ENCODE data around the gene HELT.
"Not testable (repeated sequence)": the region's sequence is repeated elsewhere in the genome, so short reads cannot be mapped to it uniquely, and the experiment has no call there.

HELT gene

GRCh38 chr4:185033950-185034349 is 15.7 kb downstream of the HELT start:
- H3K27ac ChIP-seq = no peak overlapping the region
- DNase-seq (ENCODE audit: low read depth, low spot score) = no peak

DNA sequence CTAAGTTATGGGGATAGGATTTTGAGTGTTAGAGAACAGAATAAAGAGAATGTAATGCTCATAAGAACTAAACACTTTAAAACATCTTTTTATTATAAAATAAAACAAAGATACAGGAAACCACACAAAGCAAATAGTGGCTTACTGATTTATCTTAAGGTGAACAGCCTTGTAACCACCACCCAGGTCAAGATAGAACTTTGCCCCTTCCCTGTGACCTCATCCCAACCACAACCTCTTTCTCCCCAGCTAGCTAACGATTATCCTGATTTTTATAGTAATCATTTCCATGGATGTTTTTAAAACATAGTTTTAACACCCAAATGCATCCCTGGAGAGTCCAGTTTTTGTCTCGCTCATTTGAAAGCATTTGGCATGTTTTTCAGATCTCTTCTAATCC is 17.0 kb downstream of the HELT start:
- no peak for DNase-seq (ENCODE audit: low read depth, low spot score)
- no peak overlapping the region for H3K27ac ChIP-seq

GRCh38 chr4:185036019-185036418 is 17.7 kb downstream of the HELT start:
- no peak overlapping the region for H3K27ac ChIP-seq
- no peak for DNase-seq (ENCODE audit: low read depth, low spot score)

GRCh38 chr4:185036842-185037241 is 18.6 kb downstream of the HELT start:
- no peak overlapping the region for H3K27ac ChIP-seq
- DNase-seq (ENCODE audit: low read depth, low spot score) = no peak

GRCh38 chr4:185039508-185040273 is 21.4 kb downstream of the HELT start:
- DNase-seq (ENCODE audit: low read depth, low spot score) = no peak
- H3K27ac ChIP-seq = no peak overlapping the region

DNA sequence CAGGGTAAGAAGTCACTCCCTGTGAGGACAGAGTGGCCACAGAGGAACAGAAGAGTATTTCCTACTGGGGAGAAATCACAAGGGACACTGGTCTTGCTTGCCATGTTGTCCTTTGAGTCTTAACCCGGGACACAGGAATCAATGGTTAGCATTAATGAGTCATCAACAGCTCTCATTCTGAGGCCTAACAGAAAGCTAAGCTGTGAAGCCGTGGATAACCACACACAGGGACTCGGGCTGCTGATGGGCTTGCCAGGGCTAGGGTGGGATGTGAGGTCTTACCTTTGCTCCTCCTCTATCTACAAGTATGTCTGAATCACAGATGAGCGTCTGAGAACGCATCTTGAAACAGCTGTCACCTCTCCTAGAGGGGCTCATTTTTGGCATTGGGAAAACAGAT is 22.2 kb downstream of the HELT start:
- no peak overlapping the region for H3K27ac ChIP-seq
- DNase-seq (ENCODE audit: low read depth, low spot score) = no peak

DNA sequence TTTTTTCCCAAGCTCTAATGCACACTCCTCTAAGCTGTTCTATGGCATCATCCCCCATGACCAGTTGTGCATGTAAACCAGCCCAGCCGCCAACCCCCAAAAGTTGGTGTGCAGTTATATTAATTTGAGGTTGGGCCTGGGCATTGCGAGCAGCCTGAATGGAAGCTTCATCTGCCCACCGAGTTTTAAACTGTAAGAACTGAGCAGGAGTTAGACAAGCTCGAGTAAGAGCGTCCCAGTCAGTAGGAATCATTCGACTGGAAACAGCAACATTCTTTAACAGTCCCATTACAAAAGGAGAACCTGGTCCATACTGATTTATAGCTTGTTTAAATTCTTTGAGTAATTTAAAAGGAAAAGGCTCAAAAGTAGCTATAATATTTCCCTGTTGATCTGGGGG is 32.0 kb downstream of the HELT start:
- not testable (repeated sequence) for H3K27ac ChIP-seq; DNase-seq (ENCODE audit: low read depth, low spot score)

- not testable (repeated sequence) for H3K27ac ChIP-seq; DNase-seq (ENCODE audit: low read depth, low spot score)
Observed at GRCh38 chr4:185051283-185051682, 33.0 kb downstream of the HELT start.

DNA sequence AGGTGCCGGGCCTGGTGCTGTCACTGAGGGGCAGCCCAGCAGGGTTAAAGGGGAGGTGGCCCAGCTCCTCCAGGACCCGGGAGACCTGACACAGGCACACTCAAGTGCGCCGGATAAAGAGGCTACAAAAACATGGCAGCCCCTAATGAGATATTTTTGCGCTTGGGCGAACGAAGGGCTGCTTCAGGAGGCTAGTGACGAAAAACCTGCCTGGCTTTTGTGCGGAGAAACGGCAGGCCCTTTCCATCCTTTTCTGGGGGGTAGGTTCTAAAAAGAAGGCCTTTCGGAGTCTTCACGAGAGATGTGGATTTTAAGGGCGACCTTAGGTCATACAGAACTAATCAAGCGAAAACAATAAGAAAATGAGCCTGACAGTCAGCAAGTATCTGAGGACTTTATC is 35.5 kb downstream of the HELT start:
- H3K27ac ChIP-seq = no peak overlapping the region
- DNase-seq (ENCODE audit: low read depth, low spot score) = no peak

DNA sequence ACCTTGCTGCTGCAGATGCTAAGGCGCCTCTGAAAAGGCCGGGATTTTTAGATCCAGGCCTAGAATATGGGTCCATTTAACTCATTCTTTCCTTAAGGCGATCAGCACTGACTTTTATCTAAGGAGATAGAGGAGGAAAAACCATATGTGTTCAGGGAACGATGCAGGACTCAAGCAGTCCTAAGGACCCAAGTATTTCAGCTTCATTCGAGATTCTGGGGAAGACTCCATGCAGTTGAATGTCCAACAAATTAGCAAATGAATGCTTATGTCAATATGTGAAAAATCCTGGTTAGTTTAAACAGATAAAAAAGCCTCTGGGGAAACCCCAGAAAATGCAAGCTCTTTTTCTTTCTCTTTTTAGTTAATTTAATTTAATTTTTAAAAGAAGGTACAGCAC is 36.0 kb downstream of the HELT start:
- no peak for DNase-seq (ENCODE audit: low read depth, low spot score)
- H3K27ac ChIP-seq = no peak overlapping the region

GRCh38 chr4:185054886-185055285 is 36.6 kb downstream of the HELT start:
- H3K27ac ChIP-seq = no peak overlapping the region
- DNase-seq (ENCODE audit: low read depth, low spot score) = no peak

- no peak for DNase-seq (ENCODE audit: low read depth, low spot score)
- H3K27ac ChIP-seq = no peak overlapping the region
Observed at GRCh38 chr4:185061610-185062009, 43.3 kb downstream of the HELT start.

GRCh38 chr4:185062606-185063005 is 44.3 kb downstream of the HELT start:
- DNase-seq (ENCODE audit: low read depth, low spot score) = no peak
- H3K27ac ChIP-seq = no peak overlapping the region

- no peak for DNase-seq (ENCODE audit: low read depth, low spot score)
- H3K27ac ChIP-seq = no peak overlapping the region
Observed at GRCh38 chr4:185066179-185066578, 47.9 kb downstream of the HELT start.

DNA sequence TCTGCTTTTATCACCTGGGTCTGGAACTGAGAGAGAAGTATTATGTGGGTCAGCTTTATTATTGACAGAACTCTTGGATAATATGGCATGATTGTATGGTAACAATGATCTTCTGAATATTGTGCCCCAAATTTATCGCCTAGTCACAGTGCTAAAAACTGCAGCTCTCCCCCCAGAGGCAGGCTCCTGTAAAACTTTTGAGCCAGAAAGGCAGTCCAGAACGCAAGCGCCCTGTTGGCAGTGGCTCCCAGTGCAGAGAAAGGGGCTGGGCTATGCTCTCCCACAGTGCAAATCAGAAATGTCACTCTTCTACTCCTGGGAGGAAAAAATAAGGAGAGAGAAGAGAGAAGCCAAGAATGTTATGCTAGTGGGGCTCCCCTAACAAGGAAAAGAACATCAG is 50.5 kb downstream of the HELT start:
- H3K27ac ChIP-seq = no peak overlapping the region
- DNase-seq (ENCODE audit: low read depth, low spot score) = no peak
